PC-3 (cell line): ENCODE data around the gene NRAS. TPM values are rescaled to one million over a fixed set of nuclear protein-coding genes. Genes with fewer than 3 reads are reported as not detected.

Source experiments
- ATAC-seq: fragments of 200-7000 bp; cut with Tn5 transposase; 2 replicates; pipeline ENCODE4 v1.9.1; 2020; ENCODE audit warnings: mild to moderate bottlenecking, moderate library complexity
- BruUV-seq: library from RNA; stranded (reverse); fragments of 400-500 nt; replicated peaks from 2 replicates; lab custom pipeline; 2021; lab: Mats Ljungman, UMichigan
- CTCF ChIA-PET: fragments of 300-600 bp; sonication (Branson Sonifier 250); formaldehyde crosslinking; loops from one replicate; lab custom pipeline; 2022; ENCODE audit warnings: antibody characterized with exemption; lab: Charles Lee
- POLR2A ChIA-PET: fragments of 300-600 bp; sonication (Branson Sonifier 250); formaldehyde crosslinking; loops from one replicate; lab custom pipeline; 2022; ENCODE audit warnings: antibody characterized with exemption; ENCODE audit not compliant: unreplicated experiment; lab: Charles Lee
- DNase-seq: peaks from one replicate; pipeline ENCODE4 v3.0.0-alpha.2; 2015
- H2AFZ ChIP-seq: fragments of 300-600 bp; sonication (generic); 2 replicates; pipeline ENCODE4 v1.6.0; 2016; ENCODE audit warnings: antibody characterized with exemption, low read length
- H3F3A ChIP-seq: fragments of 300-600 bp; sonication (generic); one replicate; pipeline ENCODE4 v1.6.0; 2017; ENCODE audit warnings: antibody characterized with exemption, low read length, control low read depth, mild to moderate bottlenecking; ENCODE audit not compliant: unreplicated experiment
- H3K27ac ChIP-seq: fragments of 300-600 bp; sonication (generic); 2 replicates; pipeline ENCODE4 v1.5.1; 2016; ENCODE audit warnings: mild to moderate bottlenecking, low read length
- H3K27me3 ChIP-seq: fragments of 300-600 bp; sonication (generic); 2 replicates; pipeline ENCODE4 v1.6.1; 2016; ENCODE audit warnings: low read length, mixed read lengths
- H3K36me3 ChIP-seq: fragments of 300-600 bp; sonication (generic); 2 replicates; pipeline ENCODE4 v1.6.1; 2016; ENCODE audit warnings: low read depth, mixed run types, low read length, mixed read lengths
- H3K4me1 ChIP-seq: fragments of 300-600 bp; sonication (generic); 2 replicates; pipeline ENCODE4 v1.5.1; 2016; ENCODE audit warnings: low read length; ENCODE audit not compliant: insufficient read depth
- H3K4me2 ChIP-seq: fragments of 300-600 bp; sonication (generic); 2 replicates; pipeline ENCODE4 v1.6.0; 2016; ENCODE audit warnings: low read length
- H3K4me3 ChIP-seq: fragments of 300-600 bp; sonication (generic); 2 replicates; pipeline ENCODE4 v1.5.1; 2016; ENCODE audit warnings: mild to moderate bottlenecking, low read length, mixed read lengths
- H3K79me2 ChIP-seq: fragments of 300-600 bp; sonication (generic); 2 replicates; pipeline ENCODE4 v1.6.1; 2017; ENCODE audit warnings: low read length, mixed read lengths
- H3K9ac ChIP-seq: fragments of 300-600 bp; sonication (generic); 2 replicates; pipeline ENCODE4 v1.6.0; 2016; ENCODE audit warnings: mild to moderate bottlenecking, low read length
- H3K9me2 ChIP-seq: fragments of 300-600 bp; sonication (generic); replicated peaks from 2 replicates; pipeline ENCODE4 v1.6.1; 2016; ENCODE audit warnings: mixed run types, low read length, mixed read lengths
- H3K9me3 ChIP-seq: fragments of 300-600 bp; sonication (generic); 2 replicates; pipeline ENCODE4 v1.6.1; 2016; ENCODE audit warnings: low read length, mixed read lengths
- H4K20me1 ChIP-seq: fragments of 300-600 bp; sonication (generic); 2 replicates; pipeline ENCODE4 v1.6.1; 2016; ENCODE audit warnings: low read length, mixed read lengths
- EZH2 ChIP-seq: fragments of 300-600 bp; sonication (generic); IDR thresholded peaks from one replicate; pipeline ENCODE4 v1.6.1; 2017; ENCODE audit warnings: antibody characterized with exemption, mild to moderate bottlenecking, low read length; ENCODE audit not compliant: unreplicated experiment
- EZH2phosphoT487 ChIP-seq: fragments of 300-600 bp; sonication (generic); IDR thresholded peaks from 2 replicates; pipeline ENCODE4 v1.6.1; 2018; ENCODE audit warnings: mild to moderate bottlenecking, antibody characterized with exemption, low read length, borderline replicate concordance
- intact Hi-C: fragments of 100-400 bp; cut with micrococcal nuclease; formaldehyde crosslinking; loops from 2 replicates; pipeline ENCODE4 v1.9.0; 2023
- total RNA-seq: library from RNA; depleted of rRNA; stranded (reverse); fragments of >200 nt; gene quantifications from 2 replicates; pipeline ENCODE4 v1.2.3, GENCODE V29; 2014
- TF ChIP-seq, protein P1 (sequence below): fragments of 300-600 bp; sonication (generic); conservative IDR thresholded peaks from 2 replicates; pipeline ENCODE4 v1.5.1; 2017; ENCODE audit warnings: antibody characterized with exemption, low read depth, mild to moderate bottlenecking, low read length

NRAS gene
- total RNA-seq, 1 experiment from 2014 or later = 15.1 TPM

DNA sequence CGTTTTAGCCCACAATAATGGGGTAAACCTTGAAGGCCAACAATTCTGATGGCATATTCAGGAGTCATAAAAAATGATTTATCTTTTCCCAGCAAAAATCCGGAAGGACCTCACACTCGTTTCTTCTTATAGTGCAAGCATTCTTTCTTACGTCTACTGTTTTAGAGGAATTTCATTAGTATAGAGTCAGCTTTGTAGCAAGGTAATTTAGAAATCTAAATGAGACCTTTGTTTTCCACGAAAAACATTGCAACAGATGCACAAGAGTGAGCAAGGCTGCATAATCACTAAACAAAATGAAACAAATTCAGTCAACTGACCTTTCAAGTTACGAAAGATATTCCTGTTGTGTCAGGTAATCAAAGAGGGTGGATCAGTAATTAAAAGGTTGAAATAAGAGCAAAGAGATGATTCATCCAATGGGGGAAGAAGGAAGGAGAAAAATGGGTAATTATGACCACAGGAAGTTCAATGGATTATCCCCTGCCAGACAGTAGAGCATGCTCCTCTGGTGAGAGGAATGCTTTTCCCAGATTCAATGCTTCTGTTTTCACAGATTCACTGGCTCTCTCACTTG, 41.8 kb upstream of the NRAS start:
- peak overlapping the region; percentile 89 for H3K4me3 ChIP-seq
- H3K27ac ChIP-seq = peak overlapping the region; percentile 13
- TF ChIP-seq EZH2phosphoT487 = no peak
- no peak for TF ChIP-seq EZH2
- TF ChIP-seq, protein P1, sequence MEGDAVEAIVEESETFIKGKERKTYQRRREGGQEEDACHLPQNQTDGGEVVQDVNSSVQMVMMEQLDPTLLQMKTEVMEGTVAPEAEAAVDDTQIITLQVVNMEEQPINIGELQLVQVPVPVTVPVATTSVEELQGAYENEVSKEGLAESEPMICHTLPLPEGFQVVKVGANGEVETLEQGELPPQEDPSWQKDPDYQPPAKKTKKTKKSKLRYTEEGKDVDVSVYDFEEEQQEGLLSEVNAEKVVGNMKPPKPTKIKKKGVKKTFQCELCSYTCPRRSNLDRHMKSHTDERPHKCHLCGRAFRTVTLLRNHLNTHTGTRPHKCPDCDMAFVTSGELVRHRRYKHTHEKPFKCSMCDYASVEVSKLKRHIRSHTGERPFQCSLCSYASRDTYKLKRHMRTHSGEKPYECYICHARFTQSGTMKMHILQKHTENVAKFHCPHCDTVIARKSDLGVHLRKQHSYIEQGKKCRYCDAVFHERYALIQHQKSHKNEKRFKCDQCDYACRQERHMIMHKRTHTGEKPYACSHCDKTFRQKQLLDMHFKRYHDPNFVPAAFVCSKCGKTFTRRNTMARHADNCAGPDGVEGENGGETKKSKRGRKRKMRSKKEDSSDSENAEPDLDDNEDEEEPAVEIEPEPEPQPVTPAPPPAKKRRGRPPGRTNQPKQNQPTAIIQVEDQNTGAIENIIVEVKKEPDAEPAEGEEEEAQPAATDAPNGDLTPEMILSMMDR = no peak; the same call in 1 of the 2 replicates
- POLR2A ChIA-PET = no interaction called here
- H3K36me3 ChIP-seq = peaks cover 13% of the 10 kb centered on the region
- CTCF ChIA-PET = no interaction called here
- peak overlapping the region; percentile 93 for H2AFZ ChIP-seq
- peak overlapping the region; percentile 99 for H3K9ac ChIP-seq
- H3K9me2 ChIP-seq = no peaks in the 10 kb centered on the region
- H4K20me1 ChIP-seq = peaks cover 39% of the 10 kb centered on the region
- H3F3A ChIP-seq = no peaks in the 10 kb centered on the region
- BruUV-seq = TSS peak; percentile 80
- H3K79me2 ChIP-seq = peaks cover 45% of the 10 kb centered on the region
- H3K4me1 ChIP-seq = peaks cover 24% of the 10 kb centered on the region
- no peaks in the 10 kb centered on the region for H3K9me3 ChIP-seq
- peak overlapping the region; percentile 94 for H3K4me2 ChIP-seq
- intact Hi-C loops = no loop called here
- ATAC-seq = no peak
- no peaks in the 10 kb centered on the region for H3K27me3 ChIP-seq
- no peak for DNase-seq

DNA sequence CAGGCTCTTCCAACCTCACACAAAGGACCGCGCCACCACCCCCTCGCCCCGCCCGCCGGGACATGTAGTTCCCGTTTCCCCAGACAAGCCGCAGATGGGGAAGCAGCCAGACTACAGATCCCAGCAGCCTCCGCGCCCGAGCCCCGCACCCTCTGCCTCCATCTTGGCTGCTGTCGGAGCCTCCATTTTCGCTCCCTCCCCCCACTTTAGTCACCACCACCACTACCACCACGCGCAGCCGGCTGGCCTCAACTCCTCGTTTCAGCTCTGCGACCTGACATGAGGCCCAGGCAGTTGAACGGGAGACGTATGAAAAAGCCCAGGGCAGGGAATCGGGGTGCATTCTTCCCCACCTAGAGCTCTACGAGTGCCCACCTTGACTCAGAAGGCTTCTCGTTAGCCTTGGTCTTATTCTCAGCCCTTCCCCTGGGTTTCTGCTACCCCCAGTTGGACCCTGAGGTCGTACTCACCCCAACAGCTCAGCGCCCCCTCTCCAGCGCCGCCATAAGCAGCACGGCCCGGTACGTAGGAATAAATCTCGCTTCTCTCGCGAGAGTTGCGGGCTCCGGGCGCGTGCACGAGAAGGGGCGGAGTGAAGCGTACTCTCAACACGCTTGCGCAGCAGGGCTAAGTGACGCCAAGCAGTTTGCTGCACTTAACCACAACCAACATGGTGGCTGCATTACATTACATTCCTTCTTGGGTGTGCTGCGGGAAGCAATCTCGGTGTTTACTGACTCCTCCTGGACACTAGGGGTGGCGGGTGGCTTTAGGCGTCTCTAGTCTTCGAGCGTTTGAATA, 41.1 kb upstream of the NRAS start, which contains the start of gene CSDE1:
Gene CSDE1, minus strand, starts transcription at position 530 of the 801 bp plus-strand sequence. CDS start 18,094 bp downstream, outside the sequence.
- H4K20me1 ChIP-seq = peaks cover 46% of the 10 kb centered on the region
- ATAC-seq (peak; percentile 86), DNase-seq (peak; percentile 98)
- H3K9me2 ChIP-seq = no peaks in the 10 kb centered on the region
- peak within 1 kb of the TSS; percentile 80 for H3K27ac ChIP-seq
- H3K9me3 ChIP-seq = no peaks in the 10 kb centered on the region
- peak within 1 kb of the TSS; percentile 94 for H3K4me2 ChIP-seq
- intact Hi-C loops = loop anchor here (2.0 kb wide), 1 partner anchor 23 kb away; the partner anchor contains the start of gene SIKE1
- peaks cover 52% of the 10 kb centered on the region for H3K79me2 ChIP-seq
- no peaks in the 10 kb centered on the region for H3K27me3 ChIP-seq
- ChIA-PET CTCF (interaction anchor here (0.6 kb wide), 1 partner anchor 353 kb away, joined by 3 read pairs; no protein-coding TSS in a partner anchor), POLR2A (interaction anchor here (0.5 to 0.6 kb wide), 2 partner anchors 11 to 29 kb away, joined by 4 to 16 read pairs; no protein-coding TSS in a partner anchor)
- H3F3A ChIP-seq = no peaks in the 10 kb centered on the region
- no peak for TF ChIP-seq EZH2phosphoT487
- TF ChIP-seq, protein P1 = peak; percentile 64
- H3K4me1 ChIP-seq = peaks cover 24% of the 10 kb centered on the region
- H3K9ac ChIP-seq = peak within 1 kb of the TSS; percentile 99
- TSS peak; percentile 47 for BruUV-seq
- peak within 1 kb of the TSS; percentile 93 for H2AFZ ChIP-seq
- peak within 1 kb of the TSS; percentile 89 for H3K4me3 ChIP-seq
- peaks cover 13% of the 10 kb centered on the region for H3K36me3 ChIP-seq
